PFSK-1 (cell line): ENCODE results near the gene PAGE2B.

Experiments used
- FOXP2 ChIP-seq: optimal IDR thresholded peaks from 2 replicates; pipeline ENCODE3; 2011; ENCODE audit warnings: borderline replicate concordance, control low read depth, inconsistent platforms; ENCODE audit not compliant: insufficient read depth; ENCODE audit errors: extremely low read length, extremely low read depth
- POLR2AphosphoS5 ChIP-seq: IDR thresholded peaks from 2 replicates; pipeline ENCODE4 v1.6.1; 2012; ENCODE audit warnings: low read depth, mild to moderate bottlenecking, control low read depth, low read length, moderate library complexity
- SIN3A ChIP-seq: IDR thresholded peaks from 2 replicates; pipeline ENCODE4 v1.6.1; 2012; ENCODE audit warnings: mild to moderate bottlenecking, low read length, moderate library complexity, borderline replicate concordance; ENCODE audit not compliant: insufficient read depth
- TAF1 ChIP-seq: IDR thresholded peaks from 2 replicates; pipeline ENCODE4 v1.6.1; 2012; ENCODE audit warnings: low read length, control low read depth, borderline replicate concordance; ENCODE audit not compliant: insufficient read depth
- TF ChIP-seq, protein P1 (sequence below), 2 experiments: IDR thresholded peaks; 2 replicates each; pipeline versions ENCODE4 v1.6.1 to v1.8.0; 2011 to 2012; ENCODE audit warnings: low read depth in 2 of 2, low read length in 2 of 2, control low read depth in 1 of 2, inconsistent platforms in 1 of 2, mild to moderate bottlenecking in 1 of 2, moderate library complexity in 1 of 2; ENCODE audit not compliant: insufficient read depth in 1 of 2

DNA sequence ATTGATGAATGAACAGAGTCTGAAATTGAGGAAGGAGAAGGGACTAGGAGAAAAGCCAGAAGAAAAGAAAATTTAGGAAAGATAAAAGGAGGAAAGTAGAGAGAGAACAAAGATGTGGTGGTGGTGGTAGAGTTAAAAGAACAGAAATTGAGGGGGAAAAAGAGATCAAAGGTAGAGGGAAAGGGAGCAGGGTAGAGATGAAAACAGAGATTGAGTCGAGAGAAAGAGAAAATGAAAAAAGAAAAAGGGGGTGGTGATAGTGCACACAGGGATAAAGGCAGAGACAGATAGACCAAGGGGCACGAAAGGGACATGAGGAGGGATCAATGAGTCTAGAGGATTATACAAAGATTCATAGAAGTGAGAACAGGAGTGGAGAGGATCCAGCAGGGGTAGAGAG is 48.0 kb upstream of the PAGE2B start:
- no peak for TF ChIP-seq POLR2AphosphoS5
- TF ChIP-seq, protein P1, sequence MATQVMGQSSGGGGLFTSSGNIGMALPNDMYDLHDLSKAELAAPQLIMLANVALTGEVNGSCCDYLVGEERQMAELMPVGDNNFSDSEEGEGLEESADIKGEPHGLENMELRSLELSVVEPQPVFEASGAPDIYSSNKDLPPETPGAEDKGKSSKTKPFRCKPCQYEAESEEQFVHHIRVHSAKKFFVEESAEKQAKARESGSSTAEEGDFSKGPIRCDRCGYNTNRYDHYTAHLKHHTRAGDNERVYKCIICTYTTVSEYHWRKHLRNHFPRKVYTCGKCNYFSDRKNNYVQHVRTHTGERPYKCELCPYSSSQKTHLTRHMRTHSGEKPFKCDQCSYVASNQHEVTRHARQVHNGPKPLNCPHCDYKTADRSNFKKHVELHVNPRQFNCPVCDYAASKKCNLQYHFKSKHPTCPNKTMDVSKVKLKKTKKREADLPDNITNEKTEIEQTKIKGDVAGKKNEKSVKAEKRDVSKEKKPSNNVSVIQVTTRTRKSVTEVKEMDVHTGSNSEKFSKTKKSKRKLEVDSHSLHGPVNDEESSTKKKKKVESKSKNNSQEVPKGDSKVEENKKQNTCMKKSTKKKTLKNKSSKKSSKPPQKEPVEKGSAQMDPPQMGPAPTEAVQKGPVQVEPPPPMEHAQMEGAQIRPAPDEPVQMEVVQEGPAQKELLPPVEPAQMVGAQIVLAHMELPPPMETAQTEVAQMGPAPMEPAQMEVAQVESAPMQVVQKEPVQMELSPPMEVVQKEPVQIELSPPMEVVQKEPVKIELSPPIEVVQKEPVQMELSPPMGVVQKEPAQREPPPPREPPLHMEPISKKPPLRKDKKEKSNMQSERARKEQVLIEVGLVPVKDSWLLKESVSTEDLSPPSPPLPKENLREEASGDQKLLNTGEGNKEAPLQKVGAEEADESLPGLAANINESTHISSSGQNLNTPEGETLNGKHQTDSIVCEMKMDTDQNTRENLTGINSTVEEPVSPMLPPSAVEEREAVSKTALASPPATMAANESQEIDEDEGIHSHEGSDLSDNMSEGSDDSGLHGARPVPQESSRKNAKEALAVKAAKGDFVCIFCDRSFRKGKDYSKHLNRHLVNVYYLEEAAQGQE (IDR thresholded peaks at IDR 0.05; ENCODE audit: insufficient read depth in 1 of 2, low read depth in 2 of 2, low read length in 2 of 2) = no peak
- TF ChIP-seq SIN3A = no peak
- TF ChIP-seq TAF1 = no peak
- no peak for TF ChIP-seq FOXP2
